ENCODE data around the gene SPATA17. TPM values are rescaled to one million over a fixed set of nuclear protein-coding genes. Genes with fewer than 3 reads are reported as not detected.

The SPATA17 gene
- total and polyA plus RNA-seq, 2 of the 13 experiments (the other 11 are each of a cell fraction or from before 2014, with no cell fraction given), result 0.48 to 1.7 TPM

GRCh38 chr1:217630711-217631591 lies at the start of gene SPATA17, which contains the start of gene GPATCH2 (continued):
- no peak for TF ChIP-seq PBX2 (CRISPR knock-in tag; IDR thresholded peaks at IDR 0.05)
- no peak for TF ChIP-seq ZNF335 (CRISPR knock-in tag; IDR thresholded peaks at IDR 0.05)
- TF ChIP-seq NFE2L2 (IDR thresholded peaks at IDR 0.05; ENCODE audit: low read length), result no peak
- no peak for TF ChIP-seq ZNF101 (CRISPR knock-in tag; IDR thresholded peaks at IDR 0.05; ENCODE audit: borderline replicate concordance, low read depth)
- TF ChIP-seq FOSL2 (CRISPR knock-in tag; IDR thresholded peaks at IDR 0.05), result no peak
- peak in 1 of 2 experiments; percentile 67; a peak in 1 of 4 replicates for TF ChIP-seq KLF16 (CRISPR knock-in tag; IDR thresholded peaks at IDR 0.05)
- TF ChIP-seq KDM5B (CRISPR knock-in tag; IDR thresholded peaks at IDR 0.05; ENCODE audit: borderline replicate concordance), result peak; percentile 90
- no peak for TF ChIP-seq ZNF276 (CRISPR knock-in tag; IDR thresholded peaks at IDR 0.05; ENCODE audit: low read depth)
- TF ChIP-seq CENPX (CRISPR knock-in tag; IDR thresholded peaks at IDR 0.05), result no peak
- peak; percentile 76; the same call in 1 of the 2 replicates for TF ChIP-seq KDM2A (CRISPR knock-in tag; IDR thresholded peaks at IDR 0.05; ENCODE audit: borderline replicate concordance, low read depth)
- TF ChIP-seq BHLHE40 (IDR thresholded peaks at IDR 0.05; ENCODE audit: low read length), result peak; percentile 93
- no peak; the same call in 1 of the 2 replicates for TF ChIP-seq ZNF333 (CRISPR knock-in tag; IDR thresholded peaks at IDR 0.05; ENCODE audit: borderline replicate concordance)
- TF ChIP-seq ZFP91 (CRISPR knock-in tag; IDR thresholded peaks at IDR 0.05; ENCODE audit: borderline replicate concordance), result peak; percentile 68; the same call in 1 of the 2 replicates
- TF ChIP-seq BCL6 (CRISPR knock-in tag; IDR thresholded peaks at IDR 0.05), result 0 out of 2 replicates have a peak, but pooled peaks have one; percentile 15
- no peak for TF ChIP-seq HMG20B (CRISPR knock-in tag; conservative IDR thresholded peaks at IDR 0.05)
- 0 out of 2 replicates have a peak, but pooled peaks have one; percentile 18 for TF ChIP-seq CBFB (CRISPR knock-in tag; IDR thresholded peaks at IDR 0.05)
- peak; percentile 58; the same call in 1 of the 2 replicates for TF ChIP-seq RXRA (CRISPR knock-in tag; IDR thresholded peaks at IDR 0.05)
- no peak for TF ChIP-seq MTF2 (CRISPR knock-in tag; IDR thresholded peaks at IDR 0.05; ENCODE audit: borderline replicate concordance)
- TF ChIP-seq ZNF136 (CRISPR knock-in tag; IDR thresholded peaks at IDR 0.05; ENCODE audit: low read depth), result no peak
- peak; percentile 42 for TF ChIP-seq JARID2 (CRISPR knock-in tag; IDR thresholded peaks at IDR 0.05; ENCODE audit: insufficient replicate concordance)
- no peak for TF ChIP-seq EED (CRISPR knock-in tag; IDR thresholded peaks at IDR 0.05)
- TF ChIP-seq ZFP62 (CRISPR knock-in tag; IDR thresholded peaks at IDR 0.05), result no peak
- TF ChIP-seq MED1 (CRISPR knock-in tag; IDR thresholded peaks at IDR 0.05), result 0 out of 2 replicates have a peak, but pooled peaks have one; percentile 28
- TF ChIP-seq PHF21A (CRISPR knock-in tag; IDR thresholded peaks at IDR 0.05), result no peak

Data from HepG2 (cell line).